Embryonic facial prominence (tissue), 1 donor: ENCODE results near the gene ZBTB39.
"Not testable (repeated sequence)": the region's sequence is repeated elsewhere in the genome, so short reads cannot be mapped to it uniquely, and the experiment has no call there.

Source experiments
- DNase-seq: peaks from one replicate; pipeline ENCODE4 v3.0.0-alpha.2; 2016; ENCODE audit errors: extremely low spot score

The ZBTB39 gene

DNA sequence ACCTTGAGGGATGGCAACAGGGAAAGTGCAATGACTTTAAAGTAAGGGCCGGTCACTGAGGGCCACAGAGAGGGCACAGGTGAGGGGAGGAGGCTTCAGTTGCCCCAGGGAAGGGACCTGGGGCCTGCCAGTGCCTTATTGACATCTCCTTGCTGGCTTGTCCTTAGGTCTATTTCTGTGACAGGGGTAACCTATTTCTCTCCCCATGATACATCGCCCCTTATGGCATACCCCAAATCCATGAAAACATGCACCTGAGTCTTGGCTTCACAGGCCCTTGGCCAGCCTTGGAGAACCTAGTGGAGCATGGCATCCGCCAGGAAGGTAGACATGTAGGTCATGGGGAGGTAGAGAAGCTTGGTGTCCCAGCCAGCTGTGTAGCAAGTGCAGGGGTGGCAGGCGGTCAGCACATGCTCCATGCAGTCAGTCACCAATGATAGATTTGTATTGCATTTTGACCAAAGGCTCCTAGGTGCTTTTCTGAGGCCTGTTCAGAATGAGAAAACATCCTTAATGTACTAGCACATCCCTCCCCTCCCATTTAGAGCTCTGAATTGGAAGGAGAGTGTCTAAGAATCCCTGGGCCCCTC lies 25.3 kb downstream of the ZBTB39 start:
- DNase-seq: no peak

DNA sequence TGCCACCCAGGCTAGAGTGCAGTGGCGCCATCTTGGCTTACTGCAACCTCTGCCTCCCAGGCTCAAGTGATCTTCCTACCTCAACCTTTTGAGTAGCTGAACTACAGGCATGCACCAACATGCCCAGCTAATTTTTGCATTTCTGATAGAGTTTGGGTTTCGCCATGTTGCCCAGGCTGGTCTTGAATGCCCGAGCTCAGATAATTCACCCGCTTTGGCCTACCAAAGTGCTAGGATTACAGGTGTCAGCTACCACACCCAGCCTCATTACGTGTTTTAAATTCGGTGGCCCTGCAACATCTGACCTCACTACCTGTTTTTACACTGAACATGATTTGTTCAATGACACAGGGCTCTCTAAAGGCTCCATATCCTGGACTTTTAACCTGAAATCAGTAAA lies 26.1 kb downstream of the ZBTB39 start:
- DNase-seq: no peak

DNA sequence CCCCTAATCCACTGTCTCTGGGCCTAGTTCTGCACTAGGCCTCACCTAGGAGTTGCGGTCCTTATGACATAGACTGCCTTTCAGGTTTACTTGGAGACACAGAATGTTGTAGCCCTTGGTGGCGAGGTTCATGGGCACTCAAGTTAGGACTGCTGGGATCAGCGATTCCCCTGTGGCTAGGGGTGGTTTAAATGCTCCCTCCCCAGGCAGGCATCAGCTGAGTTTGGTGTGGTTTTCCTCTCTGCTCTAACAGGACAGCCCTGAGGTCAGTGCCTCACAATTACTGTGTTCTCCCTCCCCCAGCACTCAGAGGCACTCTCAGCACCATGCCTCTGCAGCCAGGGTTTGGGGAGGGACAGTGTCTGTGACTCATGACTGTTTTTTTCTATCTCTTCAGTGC lies 26.7 kb downstream of the ZBTB39 start:
- DNase-seq: no peak

DNA sequence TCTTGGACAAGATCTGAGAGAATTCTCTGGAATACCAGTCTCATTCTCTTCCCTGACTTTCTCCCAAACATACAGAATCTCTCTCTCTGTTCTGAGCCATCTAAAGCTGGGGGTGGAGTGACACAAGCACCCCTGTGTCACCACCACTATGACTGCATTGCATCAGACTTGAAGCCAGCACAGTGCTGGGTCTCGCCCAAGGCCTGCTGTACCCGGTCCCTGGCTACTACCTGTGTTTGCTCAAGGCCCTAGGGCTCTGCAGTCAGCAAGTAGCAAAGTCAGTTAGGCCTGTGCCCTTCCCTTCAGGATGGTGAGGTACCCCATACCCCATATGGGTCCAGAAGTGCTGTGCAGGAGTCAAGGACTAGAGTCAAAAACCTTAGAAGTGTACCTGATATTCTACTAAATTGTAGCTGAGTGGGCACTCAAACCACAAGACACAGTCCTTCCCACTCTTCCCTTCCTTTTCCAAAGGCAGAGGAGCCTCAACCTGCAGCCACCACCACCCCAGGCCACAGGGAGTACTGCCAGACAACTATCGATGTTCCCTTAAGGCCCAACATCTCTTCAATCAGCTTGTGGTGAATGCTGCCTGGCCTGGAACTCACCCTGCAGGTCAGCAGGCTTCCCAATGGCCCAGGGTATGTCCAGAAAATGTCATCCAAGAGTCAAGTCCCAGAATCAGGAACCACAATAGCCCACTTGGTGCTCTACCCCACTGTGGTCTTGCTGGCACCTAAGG lies 27.8 kb downstream of the ZBTB39 start:
- DNase-seq: no peak

DNA sequence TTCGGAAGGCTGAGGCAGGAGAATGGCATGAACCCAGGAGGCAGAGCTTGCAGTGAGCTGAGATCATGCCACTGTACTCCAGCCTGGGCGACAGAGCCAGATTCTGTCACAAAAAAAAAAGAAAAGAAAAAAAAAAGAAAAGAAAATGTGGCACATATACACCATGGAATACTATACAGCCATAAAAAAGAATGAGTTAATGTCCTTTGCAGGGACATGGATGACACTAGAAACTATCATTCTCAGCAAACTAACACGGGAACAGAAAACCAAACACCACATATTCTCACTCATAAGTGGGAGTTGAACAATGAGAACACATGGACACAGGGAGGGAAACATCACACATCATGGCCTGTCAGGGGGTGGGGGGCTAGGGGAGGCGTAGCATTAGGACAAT lies 29.0 kb downstream of the ZBTB39 start:
- DNase-seq: not testable (repeated sequence)

DNA sequence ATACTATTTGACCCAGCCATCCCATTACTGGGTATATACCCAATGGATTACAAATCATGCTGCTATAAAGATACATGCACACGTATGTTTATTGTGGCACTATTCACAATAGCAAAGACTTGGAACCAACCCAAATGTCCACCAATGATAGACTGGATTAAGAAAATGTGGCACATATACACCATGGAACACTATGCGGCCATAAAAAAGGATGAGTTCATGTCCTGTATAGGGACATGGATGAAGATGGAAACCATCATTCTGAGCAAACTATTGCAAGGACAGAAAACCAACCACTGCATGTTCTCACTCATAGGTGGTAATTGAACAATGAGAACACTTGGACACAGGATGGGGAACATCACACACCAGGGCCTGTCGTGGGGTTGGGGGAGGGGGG lies 32.1 kb downstream of the ZBTB39 start:
- DNase-seq: not testable (repeated sequence)

DNA sequence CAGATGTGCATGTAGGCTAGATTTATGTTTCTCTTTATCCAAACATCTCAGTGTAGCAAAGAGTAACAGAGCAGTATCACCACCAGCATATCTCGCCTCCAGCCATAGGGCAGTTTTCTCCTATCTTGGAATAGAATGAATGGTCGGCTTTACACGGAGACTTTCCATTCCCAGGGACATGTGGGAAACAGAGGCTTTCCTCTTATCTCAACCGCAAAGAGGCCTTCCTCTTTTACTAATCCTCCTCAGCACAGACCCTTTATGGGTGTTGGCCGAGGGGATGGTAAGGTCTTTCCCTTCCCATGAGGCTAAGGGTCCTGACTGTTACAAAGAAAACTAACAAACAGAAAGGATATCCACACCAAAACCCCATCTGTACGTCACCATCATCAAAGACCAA lies 37.4 kb downstream of the ZBTB39 start:
- DNase-seq: not testable (repeated sequence)

DNA sequence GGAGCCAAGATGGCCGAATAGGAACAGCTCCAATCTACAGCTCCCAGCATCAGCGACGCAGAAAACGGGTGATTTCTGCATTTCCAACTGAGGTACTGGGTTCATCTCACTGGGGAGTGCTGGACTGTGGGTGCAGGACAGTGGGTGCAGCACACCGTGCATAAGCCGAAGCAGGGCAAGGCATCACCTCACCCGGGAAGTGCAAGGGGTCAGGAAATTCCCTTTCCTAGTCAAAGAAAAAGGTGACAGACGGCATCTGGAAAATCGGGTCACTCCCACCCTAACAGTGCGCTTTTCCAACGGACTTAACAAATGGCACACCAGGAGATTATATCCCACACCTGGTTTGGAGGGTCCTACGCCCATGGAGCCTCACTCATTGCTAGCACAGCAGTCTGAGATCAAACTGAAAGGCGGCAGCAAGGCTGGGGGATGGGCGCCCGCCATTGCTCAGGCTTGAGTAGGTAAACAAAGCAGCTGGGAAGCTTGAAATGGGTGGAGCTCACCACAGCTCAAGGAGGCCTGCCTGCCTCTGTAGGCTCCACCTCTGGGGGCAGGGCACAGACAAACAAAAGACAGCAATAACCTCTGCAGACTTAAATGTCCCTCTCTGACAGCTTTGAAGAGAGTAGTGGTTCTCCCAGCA lies 40.2 kb downstream of the ZBTB39 start:
- DNase-seq: not testable (repeated sequence)

DNA sequence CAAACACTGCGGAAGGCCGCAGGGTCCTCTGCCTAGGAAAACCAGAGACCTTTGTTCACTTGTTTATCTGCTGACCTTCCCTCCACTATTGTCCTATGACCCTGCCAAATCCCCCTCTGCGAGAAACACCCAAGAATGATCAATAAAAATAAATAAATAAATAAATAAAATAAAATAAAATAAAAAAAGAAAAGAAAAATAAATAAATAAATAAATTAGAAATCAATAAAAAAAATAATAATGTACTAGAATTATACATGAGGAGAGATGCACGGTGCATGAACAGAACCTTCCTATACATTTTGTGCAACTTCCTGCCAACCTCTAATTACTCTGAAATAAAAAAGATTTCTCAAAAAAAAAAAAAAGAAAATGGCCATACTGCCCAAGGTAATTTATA lies 41.2 kb downstream of the ZBTB39 start:
- DNase-seq: not testable (repeated sequence)

DNA sequence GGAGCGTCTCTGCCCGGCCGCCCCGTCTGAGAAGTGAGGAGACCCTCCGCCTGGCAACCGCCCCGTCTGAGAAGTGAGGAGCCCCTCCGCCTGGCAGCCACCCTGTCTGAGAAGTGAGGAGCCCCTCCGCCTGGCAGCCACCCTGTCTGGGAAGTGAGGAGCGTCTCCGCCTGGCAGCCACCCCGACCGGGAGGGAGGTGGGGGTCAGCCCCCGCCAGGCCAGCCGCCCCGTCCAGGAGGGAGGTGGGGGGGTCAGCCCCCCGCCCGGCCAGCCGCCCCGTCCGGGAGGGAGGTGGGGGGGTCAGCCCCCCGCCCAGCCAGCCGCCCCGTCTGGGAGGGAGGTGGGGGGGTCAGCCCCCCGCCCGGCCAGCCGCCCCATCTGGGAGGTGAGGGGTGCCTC lies 42.8 kb downstream of the ZBTB39 start:
- DNase-seq: not testable (repeated sequence)

DNA sequence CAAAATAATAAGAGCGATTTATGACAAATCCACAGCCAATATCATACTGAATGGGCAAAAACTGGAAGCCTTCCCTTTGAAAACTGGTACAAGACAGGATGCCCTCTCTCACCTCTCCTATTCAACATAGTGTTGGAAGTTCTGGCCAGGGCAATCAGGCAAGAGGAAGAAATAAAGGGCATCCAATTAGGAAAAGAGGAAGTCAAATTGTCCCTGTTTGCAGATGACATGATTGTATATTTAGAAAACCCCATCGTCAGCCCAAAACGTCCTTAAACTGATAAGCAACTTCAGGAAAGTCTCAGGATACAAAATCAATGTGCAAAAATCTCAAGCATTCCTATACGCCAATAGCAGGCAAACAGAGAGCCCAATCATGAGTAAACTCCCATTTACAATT lies 44.1 kb downstream of the ZBTB39 start:
- DNase-seq: not testable (repeated sequence)

DNA sequence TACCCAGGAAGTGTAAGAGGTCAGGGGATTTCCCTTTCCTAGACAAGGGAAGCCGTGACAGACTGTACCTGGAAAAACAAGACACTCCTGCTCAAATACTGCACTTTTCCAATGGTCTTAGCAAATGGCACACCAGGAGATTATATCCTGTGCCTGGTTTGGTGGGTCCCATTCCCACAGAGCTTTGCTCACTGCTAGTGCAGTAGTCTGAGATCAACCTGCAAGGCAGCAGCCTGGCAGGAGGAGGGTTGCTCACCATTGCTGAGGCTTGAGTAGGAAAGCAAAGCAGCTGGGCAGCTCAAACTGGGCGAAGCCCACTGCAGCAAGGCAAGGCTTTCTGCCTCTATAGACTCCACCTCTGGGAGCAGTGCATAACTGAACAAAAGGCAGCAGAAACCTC lies 47.9 kb downstream of the ZBTB39 start:
- DNase-seq: no peak

DNA sequence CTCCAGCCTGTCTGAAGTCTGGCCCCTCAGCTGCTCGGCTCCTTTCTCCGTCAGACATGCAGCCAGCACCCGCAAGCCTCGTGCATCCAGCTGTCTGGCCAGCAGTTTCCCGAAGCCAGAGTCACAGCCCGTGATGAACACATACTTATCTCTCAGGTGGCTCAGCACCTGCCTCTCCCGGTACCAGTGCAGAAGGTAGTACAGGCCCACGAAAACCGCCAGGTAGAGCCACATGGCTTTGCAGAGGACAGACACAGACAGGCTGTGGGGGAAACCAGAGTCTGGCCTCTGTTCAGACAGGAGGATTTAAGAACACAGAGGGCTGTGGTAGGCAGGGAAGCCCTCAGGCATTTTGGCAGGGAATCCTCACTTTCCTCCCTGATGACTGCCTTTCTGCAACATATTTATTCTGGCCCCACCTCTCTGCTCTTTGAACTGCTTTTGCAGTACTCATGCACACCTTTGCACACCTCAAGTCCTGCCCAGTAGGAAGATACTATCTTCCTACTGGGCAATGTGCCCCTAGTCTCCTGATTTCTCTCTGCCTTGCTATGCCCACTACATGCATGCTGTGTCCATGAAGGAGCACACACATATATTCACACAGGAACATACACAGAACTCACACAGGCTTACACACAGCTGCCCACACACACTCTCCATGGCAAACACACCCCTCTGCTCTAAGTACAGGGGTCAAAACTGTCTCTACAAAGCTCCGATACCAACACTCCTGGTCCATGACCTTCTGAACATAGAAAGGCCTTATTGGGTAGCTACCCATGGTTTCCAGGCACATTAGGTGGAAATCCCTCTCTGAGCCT lies 48.9 kb downstream of the ZBTB39 start, which contains the start of gene RDH16:
Gene RDH16, minus strand, starts transcription at position 380 of the 824 bp plus-strand sequence. Its CDS starts 146 bp downstream, at position 234.
- DNase-seq: no peak

DNA sequence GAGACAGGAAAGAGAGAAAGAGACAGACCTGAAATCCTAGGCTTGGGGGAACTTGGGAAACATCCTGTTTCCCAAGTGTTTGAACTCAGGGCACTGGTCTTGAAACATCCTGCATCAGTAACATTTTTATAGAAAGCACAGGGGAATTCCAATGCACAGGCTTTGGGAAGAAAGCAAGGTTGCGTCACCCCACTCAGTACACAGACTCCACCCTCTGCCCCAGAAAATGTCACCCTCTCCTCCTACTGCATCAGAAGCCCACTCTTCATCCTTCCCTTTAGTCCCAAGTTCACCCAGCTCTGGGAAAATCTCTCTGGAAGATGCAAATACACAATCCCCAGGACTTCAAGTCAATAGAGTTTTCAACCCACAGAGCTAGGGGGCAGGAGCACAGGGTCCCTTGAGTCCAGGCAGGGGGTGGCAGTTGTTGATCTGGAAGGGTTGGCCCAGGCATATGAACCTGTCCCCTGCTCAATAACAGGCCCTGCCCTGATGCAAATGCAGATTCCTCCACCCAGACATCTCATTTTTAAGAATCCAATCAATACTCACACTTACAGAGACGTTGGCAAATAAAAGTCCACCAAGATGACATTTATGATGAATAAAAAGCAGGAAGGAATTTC lies 50.6 kb downstream of the ZBTB39 start:
- no peak for DNase-seq

DNA sequence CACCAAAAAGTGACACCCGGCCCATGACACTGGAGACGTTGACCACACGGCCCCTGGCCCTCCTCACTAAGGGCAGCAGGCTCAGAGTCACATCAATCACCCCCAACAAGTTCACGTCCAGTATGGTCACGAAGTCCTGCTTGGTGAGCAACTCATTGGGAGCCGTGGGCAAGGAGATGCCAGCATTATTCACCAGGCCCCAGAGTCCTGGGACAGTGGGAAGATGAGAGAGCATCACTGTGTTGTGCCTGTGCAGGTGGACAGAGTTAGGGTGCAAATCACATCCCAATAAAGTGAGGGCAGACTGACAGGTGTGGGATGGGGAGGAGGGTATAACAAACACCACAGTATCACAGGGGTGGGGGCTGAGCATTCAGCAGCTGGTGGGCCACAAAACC lies 51.4 kb downstream of the ZBTB39 start:
- DNase-seq: no peak

DNA sequence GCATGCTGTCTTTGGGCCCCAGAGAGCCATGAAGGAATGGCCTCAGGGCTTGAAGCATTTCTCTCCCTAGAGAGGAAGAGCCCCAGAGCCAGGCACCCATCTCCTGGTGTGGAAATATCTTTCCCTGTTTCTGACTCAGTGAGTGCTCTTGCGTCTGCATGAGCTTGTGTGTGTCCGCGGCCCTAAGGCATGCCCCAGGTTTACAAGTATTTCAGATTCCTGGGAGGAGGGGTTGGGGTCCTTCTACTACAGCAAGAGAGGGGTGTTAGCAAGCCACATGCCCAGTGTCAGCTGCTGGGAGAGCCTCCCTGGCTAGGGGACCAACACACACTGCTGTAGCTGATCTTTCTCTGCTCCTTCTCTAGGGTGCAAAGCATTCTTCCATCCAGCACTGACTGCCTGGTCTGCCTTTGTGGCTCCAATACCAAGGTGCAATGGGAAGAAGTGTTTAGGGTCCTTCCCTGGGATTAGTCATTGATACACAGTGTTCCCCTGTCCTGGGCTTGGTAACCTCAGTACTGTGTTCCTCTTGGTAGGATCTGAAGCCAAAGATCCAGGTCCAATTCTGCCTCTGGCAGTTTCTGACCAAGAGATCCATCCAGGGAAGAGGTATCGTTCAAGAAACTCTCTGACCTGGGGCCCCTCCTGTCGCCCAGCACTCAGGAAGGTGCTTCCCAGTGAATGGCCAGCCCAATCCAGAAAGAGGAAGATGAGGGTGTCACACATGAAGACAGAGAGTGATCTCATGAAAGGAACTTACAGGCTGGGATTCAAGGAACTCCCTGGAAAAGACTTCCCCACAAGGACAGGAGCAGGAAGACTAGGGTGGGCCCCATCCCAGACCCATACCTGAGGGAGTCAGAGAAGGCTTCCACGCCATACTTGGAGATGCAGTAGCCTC lies 52.0 kb downstream of the ZBTB39 start:
- no peak for DNase-seq

DNA sequence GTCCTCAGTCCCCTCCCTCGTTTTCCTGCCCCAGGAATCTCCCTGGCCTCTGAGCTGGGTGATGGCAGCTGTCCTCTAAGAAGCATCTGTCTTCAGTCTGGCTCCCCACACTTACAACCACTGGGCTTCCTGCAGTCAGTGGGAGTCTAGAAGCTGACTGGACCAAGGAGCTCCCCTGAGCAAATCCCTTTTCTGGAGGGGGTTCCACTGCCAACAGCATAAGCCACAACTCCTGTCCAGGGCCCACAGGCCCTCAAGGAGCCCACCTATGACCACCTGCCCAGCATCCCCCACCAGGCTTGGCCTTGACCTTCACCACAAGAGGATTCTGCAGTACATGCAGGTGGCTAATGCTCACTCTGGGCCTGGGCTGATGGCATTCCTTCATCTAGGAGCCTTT lies 53.0 kb downstream of the ZBTB39 start:
- no peak for DNase-seq

DNA sequence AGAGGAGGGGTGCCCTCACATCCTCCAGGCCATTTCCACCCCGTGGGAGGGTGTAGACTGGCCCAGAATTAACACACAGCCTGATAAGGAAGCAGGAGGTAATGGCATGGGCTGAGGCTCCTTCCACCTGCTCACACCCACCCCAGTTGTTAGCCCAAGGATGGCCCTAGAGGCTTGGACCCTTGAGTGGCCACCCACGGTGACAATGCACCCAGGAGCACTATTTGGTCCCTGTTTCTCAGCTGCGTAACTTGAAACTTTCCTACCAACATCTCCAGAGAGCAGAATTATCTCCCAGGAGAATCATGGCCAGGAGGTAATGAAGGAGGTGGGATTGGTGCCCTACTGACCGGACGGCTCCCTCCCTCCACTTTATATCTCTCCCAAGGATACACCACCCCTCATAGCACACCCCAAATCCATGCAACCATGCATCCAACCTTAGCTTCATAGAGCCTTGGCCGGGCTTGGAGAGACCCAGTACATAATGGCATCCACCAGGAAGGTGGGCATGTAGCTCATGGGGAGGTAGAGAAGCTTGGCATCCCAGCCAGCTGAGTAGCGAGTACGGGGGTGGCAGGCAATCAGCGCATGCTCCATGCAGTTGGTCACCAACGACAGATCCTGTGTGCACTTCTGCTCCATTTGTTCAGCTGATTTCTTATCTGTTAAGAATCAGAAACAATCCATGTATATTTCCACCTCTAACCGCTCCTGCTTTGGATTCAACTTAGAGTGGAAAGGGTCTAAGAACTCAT lies 54.6 kb downstream of the ZBTB39 start:
- no peak for DNase-seq

DNA sequence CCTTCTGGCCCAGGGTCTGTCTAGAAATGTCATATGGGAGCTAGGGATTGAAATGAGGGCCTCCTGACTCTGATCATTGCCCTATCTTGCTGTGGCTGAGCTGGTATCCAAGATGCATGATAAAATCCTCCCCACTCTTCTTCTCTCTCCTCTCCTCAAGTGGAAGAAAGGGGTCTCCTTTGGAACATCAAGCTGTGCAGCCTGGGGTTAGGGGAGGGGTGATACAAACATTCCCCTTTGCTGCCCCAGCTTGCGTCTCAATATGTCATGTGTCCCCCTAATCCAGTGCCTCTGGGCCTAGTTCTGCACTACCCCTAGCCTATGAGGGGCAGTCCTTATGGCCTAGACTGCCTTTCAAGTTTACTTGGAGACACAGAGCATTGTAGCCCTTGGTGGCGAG lies 57.5 kb downstream of the ZBTB39 start:
- DNase-seq: no peak
